ENCODE measurements around the gene LBX1.
A peak's percentile ranks its signal among the peaks of the same experiment; 100 is the strongest.

The LBX1 gene, protein sequence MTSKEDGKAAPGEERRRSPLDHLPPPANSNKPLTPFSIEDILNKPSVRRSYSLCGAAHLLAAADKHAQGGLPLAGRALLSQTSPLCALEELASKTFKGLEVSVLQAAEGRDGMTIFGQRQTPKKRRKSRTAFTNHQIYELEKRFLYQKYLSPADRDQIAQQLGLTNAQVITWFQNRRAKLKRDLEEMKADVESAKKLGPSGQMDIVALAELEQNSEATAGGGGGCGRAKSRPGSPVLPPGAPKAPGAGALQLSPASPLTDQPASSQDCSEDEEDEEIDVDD

DNA sequence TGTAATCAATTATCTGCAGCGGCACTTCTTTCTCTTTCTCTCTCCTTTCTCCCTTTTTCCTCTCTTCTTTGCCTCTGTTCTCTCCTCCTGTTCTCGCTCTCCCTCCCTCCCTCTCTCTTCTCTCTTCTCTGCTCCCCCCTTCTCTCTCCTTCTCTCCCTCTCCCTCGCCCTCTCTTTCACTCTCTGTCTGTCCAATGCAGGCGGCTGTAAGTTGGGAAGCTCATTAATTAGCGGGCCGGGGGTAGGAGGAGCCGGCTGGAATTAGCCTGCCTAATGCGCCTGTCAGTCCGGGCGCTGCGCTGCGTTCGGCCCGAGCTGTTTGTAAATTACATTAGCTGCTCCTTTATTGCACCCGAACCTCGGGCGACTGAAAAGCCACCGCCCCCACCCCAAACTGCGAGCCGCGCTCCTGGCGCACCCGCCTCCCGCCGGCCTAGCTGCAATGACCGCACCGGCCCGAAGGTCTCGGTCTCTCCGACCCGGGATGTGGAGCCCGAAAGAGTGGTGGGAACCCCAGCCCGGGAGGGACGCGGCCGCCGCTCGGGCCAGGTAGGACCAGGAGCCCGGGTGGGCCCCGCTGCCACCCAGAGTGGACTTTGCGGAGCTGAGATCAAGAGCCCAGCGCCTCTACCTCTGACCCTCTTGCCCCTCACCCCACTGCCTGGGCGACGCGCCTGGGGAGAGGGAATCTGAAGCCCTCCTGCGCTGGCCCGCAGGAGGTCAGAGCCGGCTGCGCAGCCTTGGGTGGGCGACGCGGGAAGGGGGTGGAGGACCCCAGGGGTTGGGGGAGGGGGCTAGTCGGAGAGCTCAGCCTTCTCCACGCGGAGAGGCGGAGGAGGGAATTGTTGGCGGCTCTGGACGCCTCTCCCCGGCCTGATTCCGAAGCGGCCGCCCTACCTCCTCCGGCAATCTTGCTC is at the start of gene LBX1:
TSS of gene LBX1 (minus strand) at position 198 of the 917 bp plus-strand sequence. CDS start 648 bp downstream, outside the sequence.
- DNase-seq: no peak

DNA sequence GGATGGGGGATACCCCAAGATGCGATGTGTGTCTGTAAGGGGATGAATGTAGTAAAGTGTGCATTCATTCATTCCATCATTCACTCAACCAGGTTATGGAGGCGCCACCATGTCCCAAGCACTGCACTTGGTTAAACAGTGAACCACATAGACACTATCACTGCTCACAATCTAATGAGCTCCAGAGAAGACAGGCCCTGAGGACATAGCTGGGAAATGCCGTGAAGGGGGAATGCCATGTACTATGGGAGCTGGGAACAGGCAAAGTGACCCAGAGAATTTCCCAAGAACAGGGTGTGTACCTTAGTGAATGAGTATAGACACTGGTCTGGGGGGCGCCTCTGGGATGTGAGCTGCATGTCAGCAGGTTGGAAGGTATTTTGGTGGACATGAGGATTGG is 44.5 kb upstream of the LBX1 start:
- no peak for DNase-seq

DNA sequence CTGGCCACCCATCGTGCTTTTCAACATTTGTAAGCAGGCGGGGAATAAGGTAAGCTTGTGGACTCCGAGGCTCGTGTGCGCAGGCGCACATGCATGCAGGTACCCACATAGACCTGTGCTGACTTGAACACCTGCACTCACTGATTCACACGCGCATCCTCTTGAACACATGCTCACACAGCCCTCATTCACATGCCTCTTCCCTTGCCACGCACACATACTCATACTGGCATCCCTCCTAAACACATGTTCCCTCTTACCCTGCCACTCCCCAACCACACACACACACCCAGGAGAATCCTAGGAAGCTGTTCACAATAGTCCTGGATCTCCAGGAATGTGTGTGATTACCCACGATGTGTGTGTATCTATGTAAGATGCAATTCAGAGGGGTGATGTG is 44.1 kb upstream of the LBX1 start:
- DNase-seq: no peak

DNA sequence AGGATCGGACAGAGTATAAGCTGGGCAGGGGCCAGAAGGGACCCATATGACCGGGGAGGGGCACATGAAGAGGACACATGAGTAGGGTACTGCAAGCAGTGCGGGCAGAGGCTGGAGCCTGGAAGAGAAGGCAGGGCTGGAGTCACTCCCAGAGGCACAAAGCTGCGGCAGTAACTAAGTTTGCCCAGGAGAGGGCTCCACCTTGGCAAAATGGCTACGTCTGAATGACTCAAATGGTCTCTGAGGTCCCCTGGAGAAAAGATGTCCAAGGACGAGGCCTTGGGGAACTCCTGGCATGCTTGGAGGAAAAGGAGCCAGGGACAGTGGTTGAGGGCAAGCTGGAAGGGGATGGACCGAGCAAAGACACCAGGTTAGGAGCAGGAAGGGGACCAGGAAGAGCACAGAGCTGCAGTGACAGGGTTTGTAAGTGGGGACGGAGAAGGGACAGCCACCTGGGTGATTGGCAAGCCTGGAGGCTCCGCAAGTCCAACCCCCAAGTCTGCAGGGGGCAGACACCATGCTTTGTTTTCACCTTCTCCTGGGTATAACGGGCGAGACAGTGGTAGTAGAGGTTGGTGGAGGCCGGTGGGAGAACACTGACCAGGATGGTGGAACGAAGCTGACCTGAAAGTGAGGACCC is 43.1 kb upstream of the LBX1 start:
- peak; percentile 56 for DNase-seq

DNA sequence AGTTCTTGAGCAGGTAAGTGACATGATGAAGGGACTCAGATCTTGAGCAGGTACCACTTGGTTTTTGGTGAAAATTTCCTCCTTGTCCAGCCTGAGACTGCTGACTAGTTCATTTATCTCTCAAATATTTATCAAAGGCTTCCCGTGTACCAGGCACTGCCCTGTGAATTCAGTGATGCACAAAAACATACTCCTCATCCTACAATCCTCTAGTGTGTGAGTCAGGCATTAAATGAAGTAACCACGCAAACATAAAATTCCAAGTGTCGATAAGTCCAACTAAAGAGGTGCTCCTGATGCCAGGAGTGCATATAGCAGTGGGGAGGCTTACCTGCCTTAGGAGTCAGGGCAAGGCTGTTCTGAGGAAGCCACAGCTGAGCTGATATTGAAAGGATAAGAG is 41.5 kb upstream of the LBX1 start:
- DNase-seq: no peak

DNA sequence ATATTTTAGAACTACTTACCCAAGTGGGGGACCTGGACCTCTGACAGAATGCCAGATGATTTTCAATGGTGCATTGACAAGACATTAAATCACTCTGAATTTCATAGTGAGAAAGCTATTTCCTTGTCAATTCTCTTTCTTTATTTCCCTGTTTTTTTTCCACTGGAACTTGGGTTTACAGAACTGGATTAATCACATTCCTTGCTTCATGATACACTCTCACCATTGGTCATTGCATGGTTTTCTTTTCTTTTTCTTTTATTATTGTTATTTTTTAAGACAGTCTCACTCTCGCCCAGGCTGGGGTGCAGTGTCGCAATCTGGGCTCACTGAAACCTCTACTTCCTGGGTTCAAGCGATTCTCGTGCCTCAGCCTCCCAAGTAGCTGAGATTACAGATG is 38.5 kb upstream of the LBX1 start:
- DNase-seq: no peak

DNA sequence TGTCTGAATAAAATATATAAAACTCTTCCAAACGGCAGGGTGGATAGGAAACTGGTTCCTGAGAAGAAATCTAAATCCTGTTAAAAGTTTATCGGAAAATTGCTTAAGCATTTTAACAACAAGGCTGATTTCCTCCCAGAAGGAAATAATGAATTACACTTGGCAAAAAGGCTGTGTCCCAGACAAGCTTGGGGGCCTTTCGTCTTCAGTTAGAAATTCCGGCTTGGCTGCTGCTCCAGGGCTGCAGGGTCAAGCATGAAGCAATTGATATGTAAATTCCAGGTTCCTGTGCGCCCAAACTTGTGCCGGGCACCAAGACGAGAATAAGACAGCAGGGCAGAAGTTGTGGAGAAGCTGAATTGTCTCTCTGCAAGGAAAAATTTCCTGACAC is 38.0 kb upstream of the LBX1 start:
- DNase-seq: no peak

DNA sequence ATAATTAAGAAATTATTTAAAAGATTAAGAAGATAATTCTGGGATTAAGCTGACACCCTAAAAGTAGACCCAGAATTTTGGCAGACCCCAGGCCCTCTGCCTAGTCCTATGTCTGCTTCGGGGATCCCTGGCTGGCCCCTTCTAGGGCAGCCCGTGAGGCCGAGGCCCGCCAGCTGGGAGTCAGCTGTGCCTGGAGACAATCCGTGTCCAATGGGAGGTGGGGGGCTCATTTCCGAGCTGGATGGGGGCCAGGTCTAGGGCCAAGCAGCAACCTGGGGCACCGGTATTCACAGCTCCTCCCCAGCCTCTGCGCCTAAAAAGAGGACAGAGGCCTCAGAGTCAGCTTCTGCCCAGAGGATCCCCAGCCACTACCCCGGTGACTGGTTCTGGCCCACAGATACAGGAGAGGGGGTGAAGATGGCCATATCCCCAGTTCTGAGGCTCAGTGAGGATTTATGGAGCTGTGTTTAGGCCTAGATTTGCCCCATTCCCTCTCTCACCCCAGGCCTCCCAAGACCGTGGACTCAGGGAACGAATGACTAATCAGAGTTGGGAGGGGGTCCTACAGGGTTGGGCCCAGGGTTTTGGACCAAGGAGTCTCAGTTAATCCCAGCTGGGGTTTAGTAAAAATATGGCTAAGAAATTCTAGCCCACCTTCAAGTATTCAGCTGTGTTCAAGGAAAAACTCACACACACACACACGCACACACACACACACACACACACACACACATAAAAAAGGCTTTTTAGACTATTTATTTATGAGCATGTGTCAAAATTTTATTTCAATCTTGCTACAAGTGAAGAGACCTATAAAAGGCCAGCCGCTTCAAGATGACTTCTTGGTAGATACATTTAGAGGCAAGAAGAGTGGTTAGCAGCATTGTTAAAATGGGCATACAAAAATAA is 37.4 kb upstream of the LBX1 start:
- DNase-seq: no peak

DNA sequence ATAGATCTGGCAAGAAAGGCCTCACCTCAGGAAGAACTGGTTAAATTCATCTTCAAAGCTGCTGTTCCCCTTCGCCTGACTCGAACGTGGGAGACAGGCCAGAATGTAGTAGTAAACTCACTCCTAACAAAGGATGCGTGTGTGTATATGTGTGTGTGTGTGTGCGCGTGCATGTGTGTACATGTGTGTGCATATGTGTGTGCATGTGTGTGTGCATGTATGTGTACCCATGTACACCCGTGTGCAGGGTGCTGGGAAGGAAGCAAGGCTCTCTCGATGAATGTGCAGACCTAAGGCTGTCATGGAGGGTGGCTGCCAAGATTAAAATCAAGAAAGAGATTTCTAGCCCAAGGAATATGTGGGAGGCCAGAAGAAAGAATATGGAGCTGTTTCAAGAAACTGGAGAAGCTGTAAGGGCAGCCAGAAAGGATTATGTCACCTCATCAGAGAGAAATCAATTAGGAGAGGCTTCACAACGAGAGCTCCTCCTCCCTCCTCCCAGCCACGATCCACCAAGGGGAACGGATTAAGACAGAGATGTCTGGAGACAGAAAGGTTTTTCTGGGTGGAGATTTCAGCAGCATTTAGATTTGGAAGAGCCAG is 34.0 kb upstream of the LBX1 start:
- no peak for DNase-seq

DNA sequence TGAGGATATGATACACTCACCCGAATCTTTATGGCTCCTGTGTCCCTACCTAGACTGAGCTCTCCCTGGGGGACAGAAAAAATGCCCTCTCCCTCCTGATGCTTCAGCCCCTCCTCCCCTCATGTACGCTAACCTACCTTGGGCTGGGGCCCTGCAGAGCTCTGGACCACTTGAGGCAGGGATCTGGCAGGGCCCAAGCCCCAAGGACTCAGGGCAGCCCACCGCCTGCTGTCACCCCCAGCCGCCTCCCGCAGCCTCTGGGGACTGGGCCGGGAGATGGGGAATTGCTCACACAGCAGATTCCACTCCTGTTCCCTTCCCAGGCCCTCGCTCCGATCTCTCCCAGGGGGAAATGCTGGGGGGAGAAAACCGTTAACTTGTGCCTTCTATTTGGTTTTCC is 32.9 kb upstream of the LBX1 start:
- DNase-seq: no peak

DNA sequence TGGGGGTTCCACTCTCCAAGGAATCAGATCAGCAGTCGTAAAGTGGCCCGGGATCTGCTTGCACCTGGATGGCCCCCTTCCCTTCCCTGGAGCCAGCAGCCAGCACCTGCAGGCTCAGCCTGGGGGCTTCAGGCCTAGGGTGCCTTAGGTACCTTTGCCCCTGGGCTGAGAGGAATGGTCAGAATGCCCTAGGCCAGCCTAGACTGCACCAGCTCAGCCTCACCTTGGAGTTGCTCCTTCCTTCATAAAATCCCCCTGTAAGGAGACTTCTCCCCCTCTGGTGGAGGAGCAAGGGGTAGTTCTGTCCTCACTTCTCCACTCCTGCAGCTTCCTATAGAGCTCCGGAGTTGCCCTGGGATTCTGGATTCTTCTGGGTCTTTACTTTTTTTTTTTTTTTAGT is 32.4 kb upstream of the LBX1 start:
- no peak for DNase-seq

DNA sequence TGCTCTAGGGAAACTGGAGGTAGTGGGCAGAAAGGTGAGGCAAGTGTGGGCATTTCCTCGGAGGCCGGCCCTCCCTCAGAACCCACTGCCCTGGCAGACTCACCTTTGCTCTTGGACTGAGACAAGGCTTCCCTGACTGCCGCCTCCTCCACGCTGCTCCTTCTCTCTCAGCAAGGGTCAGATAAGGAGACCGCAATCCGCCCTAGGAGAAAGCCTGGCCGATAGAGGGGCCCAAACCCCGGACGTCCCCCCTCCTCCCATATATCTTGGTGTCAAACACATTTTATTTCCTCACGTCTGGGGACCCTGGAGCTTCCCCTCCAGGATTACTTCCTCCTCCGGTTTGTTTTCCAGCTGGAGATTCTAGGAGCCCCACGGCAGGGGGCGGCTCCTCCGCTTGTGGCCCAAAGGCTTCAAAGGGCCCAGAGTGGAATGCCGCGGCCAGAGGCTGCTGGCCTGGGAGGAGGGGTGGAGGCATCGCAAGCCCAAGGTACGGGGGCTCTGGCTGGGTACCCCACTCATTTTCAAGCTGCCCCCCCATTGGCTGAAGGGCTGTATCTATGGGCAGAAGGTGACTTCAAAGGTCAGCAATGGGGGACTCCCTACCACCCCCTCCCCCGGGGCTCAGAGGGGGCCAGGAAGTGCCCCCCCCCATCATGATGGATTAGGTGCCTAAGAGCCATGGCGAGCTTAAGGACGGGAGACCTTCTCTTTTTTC is 31.7 kb upstream of the LBX1 start:
- DNase-seq: no peak

DNA sequence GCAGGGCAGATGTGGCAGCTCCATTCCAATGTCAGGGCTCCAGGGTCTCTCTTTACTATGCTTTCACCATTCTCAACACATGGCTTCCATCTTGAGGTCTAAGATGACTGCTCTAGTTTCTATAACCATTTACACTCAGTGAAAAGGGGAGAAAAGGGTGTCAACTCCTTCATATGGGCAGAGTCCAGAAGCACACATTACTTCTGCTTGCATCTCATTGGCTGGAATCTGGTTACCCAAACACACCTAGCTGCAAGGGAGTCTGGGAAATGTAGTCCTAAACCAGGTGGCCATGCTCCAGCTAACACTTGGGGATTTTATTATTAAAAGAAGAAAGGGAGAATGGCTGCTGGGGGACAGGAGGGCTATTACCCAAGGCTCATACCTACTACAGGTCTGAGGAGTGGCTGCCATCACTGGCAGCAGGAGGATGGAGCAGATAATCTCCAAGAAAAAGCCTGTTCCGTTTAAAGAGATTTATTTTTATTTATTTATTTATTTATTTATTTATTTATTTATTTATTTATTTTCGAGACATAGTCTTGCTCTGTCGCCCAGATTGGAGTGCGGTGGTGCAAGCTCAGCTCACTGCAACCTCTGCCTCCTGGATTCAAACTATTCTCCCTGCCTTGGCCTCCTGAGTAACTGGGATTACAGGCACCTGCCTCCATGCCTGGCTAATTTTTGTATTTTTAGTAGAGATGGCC is 29.1 kb upstream of the LBX1 start:
- DNase-seq: no peak

DNA sequence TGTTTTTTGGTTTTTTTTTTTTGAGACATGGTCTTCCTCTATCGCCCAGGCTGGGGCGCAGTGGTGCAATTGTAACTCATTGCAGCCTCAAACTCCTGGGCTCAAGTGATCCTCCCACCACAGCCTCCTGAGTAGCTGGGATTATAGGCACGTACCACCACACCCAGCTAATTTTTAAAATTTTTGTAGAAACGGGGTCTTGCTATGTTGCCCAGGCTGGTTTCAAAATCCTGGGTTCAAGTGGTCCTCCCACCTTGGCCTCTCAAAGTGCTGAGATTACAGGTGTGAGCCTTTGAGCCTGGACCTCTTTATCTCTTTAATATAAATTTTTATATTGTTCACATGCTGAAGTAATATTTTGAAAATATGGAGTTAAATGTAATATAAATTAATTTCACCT is 28.2 kb upstream of the LBX1 start:
- no peak for DNase-seq

DNA sequence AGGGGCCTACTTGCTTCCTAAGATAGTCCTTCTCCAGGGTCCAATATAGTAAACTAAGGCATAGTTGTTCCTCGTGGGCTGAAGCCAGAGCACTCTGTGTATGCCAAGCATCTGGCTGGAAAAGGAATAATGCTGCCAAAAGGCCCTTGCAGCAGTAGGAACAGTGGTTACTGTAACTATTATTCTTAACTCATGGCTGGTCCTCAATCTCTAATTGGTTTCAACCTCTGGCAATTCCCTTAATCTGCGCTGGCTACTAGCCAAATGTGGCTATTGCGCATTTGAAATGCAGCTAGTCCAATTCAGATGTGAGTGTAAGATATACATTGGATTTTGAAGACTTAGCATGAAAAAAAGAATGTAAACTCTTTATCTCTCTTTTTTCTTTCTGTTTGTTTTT is 27.8 kb upstream of the LBX1 start:
- DNase-seq: no peak

DNA sequence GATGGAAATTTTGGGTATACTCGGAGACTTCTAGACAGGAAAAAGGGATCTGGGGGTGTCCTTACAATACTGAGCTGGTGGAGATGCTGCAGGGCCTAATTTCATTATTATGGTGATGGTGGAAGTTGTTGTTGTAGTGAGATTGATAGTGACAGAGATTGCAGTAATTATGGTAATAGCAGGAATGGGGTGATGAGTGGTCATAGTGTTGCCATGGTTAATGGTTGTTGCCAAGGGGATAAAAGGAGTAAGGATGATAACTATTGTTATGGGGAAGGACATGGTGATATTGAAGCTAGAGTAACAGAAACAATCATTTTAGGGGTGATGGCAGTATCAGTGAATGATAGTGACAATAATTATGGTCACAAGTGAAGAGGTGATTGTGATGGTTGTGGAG is 27.1 kb upstream of the LBX1 start:
- DNase-seq: no peak

DNA sequence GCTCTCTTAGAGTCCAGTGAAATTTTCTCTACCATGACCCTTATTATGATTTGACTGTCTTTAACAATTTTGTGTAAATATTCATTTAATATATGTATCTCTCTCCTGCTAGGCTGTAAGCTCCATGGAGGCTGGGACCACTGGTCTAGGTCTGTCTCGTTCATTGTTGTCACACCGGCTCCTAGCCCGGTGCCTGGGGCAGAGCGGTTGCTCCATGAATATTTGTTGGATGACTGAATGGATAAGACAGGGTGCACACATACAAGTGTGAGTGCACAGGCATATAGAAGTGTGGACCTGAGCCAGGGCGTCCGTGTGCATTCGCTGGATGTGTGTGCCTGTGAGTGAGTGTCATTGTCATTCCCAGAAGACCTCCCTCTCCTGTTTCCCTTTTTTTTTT is 20.9 kb upstream of the LBX1 start:
- DNase-seq: no peak

DNA sequence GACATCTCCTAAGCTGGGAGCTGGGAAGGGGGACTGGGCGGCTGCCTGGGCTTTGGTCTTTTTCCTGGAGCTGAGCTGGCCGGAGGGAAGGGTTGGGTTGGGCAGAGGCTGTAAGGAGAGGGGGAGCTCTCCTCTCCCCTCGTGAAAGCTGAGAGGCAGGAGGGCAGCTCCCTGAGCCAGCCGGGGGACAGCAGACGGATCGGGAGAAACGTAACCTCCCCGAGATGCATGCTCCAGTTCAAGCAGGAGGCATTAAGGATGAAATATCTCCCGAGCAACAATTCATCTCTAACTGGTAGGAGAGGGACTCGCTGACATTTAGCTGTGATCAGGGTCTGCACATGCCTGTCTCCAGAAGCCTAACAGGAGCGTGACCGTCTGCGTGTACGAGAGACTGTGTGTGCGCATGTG is 19.9 kb upstream of the LBX1 start:
- no peak for DNase-seq

DNA sequence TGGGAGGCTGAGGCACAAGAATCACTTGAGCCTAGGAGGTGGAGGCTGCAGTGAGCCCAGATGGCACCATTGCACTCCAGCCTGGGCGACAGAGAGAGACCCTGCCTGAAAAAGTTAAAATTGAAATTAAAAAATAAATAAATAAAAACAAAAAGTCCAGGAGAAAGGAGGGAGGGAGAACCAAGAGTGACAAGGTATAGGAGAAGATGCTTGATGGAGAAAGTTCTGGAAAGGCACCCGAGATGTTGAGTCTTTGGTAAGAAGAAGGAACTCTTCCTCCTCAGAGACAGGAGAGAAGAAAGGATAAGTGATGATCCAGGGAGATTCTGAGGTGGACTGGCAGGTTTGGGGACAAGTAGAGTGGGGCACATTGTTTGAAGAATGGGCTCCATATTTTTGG is 17.4 kb upstream of the LBX1 start:
- DNase-seq: no peak

DNA sequence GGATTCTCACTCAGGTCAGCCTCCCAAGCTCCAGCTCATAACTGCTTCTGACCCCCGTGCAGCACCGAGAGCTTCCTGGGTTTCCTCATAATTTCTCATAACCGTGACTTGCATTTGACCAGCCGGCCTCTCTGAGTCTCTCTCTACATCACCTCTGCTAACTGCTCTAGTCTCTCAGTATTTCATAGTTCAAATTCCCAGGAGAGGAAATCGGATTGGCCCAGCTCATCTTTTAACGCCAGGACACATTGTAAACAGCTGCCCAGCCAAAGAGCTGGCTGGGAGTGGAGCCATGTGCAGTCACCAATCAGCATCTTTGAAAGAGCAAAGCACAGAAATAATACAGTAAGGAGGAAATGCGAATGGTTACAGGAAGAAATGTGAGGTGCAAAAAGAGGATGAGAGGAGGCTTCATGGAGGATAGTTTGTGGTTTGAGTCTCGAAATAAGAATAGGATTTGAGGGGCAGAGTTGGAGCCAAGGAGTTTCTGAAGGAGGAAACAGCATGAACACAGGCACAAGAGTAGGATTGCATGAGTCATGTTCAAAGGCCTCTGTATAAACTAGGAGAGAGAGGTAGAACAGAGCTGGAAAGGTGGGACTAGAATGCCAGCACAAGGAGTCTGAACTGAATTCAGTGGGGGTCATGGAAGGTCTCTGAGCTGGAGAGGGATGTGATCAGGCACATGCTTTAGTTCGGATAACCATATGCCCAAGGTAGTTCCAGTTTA is 15.2 kb upstream of the LBX1 start:
- DNase-seq: no peak
